ENCODE data around the gene RAB7B. TPM values are rescaled to one million over a fixed set of nuclear protein-coding genes. Genes with fewer than 3 reads are reported as not detected.
"Not testable (repeated sequence)": the region's sequence is repeated elsewhere in the genome, so short reads cannot be mapped to it uniquely, and the experiment has no call there.

RAB7B gene, protein sequence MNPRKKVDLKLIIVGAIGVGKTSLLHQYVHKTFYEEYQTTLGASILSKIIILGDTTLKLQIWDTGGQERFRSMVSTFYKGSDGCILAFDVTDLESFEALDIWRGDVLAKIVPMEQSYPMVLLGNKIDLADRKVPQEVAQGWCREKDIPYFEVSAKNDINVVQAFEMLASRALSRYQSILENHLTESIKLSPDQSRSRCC
- total RNA-seq: not detected in 2 replicates

DNA sequence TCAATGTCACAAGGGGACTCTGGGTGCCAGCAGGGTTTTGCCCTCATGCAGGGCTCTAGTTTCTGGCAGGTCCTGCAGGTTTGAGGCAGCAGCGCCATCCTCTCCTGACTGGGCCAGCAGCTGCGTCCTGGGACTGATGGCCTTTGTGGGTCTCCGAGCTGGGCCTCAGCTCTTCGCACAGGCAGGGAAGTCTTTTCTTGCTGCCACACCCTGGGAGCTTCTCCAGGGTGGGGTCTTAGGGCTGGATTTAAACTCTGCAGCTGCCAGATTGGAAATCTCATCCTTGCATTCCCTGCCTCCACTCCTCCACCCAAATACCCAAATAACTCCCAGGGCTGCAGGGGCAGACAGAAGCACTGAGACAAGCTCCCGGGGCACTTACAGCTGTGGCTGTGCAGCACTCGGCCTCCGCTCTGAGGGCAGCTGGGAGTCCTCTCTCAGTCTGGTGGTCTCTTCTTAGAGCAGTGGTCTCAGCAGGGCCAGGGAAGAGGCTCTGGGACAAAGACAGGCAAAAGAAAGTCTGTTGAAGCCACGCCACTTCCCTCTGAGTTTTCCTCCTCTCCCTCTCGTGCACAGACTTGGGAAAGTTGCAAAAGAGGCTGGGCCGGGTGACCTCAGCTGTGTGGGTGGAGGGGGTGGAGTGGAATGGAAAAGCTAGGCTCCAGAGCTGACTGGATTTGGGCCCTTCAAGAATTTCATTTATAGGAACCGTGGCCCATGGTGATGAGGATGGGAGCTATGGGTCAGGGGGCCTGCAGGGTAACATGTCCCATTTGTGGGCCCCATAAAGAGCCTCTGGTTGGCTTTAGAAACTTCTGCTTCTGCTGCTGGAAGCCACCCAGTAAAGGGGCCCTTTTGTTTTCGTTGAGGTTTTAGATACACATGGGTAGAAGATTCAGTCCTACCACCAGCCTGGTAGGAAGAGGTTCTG lies at the start of gene RAB7B:
RAB7B (minus strand) TSS at position 525 of the 931 bp plus-strand sequence. CDS start 9,260 bp downstream, outside the sequence.
- H3K4me3 ChIP-seq (ENCODE audit: low read depth, low read length): peak within 1 kb of the TSS; percentile 29
- no peak for DNase-seq (ENCODE audit: low read depth)
- TF ChIP-seq, protein P1, sequence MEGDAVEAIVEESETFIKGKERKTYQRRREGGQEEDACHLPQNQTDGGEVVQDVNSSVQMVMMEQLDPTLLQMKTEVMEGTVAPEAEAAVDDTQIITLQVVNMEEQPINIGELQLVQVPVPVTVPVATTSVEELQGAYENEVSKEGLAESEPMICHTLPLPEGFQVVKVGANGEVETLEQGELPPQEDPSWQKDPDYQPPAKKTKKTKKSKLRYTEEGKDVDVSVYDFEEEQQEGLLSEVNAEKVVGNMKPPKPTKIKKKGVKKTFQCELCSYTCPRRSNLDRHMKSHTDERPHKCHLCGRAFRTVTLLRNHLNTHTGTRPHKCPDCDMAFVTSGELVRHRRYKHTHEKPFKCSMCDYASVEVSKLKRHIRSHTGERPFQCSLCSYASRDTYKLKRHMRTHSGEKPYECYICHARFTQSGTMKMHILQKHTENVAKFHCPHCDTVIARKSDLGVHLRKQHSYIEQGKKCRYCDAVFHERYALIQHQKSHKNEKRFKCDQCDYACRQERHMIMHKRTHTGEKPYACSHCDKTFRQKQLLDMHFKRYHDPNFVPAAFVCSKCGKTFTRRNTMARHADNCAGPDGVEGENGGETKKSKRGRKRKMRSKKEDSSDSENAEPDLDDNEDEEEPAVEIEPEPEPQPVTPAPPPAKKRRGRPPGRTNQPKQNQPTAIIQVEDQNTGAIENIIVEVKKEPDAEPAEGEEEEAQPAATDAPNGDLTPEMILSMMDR (conservative IDR thresholded peaks at IDR 0.05; ENCODE audit: low read depth, low read length): no peak

DNA sequence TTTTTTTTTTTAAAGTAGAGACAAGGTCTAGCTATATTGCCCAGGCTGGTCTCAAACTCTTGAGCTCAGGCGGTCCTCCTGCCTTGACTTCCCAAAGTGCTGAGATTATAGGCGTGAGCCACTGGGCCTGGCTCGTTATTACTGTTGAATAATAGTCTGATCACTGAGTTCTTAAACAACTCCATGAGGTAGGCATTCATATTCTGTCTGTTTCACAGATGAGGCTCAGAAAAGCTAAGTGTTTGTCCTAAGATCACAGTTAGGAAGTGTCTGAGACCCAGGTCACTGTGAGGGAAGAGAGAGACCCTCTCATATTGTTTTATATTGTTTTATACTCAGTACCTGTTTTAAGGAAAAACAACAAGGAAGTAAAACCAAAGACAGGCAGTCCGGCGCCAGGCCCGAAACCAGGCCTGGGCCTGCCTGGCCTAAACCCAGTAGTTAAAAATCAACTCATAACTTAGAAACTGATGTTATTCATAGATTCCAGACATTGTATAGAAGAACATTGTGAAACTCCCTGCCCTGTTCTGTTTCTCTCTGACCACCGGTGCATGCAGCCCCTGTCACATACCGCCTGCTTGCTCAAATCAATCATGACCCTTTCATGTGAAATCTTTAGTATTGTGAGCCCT lies 49.2 kb upstream of the RAB7B start:
- H3K4me3 ChIP-seq (ENCODE audit: low read depth, low read length): peak overlapping the region; percentile 74
- DNase-seq (ENCODE audit: low read depth): not testable (repeated sequence)

DNA sequence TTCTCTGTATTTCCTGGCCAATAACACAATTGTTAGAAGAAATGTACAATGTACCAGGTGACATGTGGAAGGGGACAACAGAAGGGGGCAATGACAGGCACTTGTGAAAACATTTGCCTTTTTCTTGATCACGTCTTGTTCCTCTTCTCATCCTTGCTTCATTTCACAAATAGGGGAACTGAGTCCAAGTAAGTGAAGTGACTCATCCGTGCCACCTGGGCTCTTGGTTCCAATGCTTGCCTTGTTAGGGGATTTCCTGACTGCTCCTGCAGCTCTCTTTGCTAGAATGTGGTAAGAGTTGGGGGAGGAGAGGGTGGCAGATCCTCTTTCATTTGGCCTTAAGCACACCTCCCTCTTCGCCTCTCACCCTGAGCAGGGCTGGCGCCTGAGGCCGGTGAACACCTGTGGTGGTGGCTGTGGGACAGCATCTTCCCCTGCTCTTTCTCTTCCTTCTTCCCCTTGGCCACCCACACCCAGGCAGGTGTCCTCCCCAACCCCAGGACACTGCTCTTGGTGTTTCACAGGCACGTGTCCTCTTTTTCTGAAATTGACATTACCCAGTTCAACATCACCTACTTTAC lies 47.5 kb upstream of the RAB7B start:
- TF ChIP-seq, protein P1 (conservative IDR thresholded peaks at IDR 0.05; ENCODE audit: low read depth, low read length): no peak
- peak; percentile 93 for DNase-seq (ENCODE audit: low read depth)
- no peak overlapping the region for H3K4me3 ChIP-seq (ENCODE audit: low read depth, low read length)

DNA sequence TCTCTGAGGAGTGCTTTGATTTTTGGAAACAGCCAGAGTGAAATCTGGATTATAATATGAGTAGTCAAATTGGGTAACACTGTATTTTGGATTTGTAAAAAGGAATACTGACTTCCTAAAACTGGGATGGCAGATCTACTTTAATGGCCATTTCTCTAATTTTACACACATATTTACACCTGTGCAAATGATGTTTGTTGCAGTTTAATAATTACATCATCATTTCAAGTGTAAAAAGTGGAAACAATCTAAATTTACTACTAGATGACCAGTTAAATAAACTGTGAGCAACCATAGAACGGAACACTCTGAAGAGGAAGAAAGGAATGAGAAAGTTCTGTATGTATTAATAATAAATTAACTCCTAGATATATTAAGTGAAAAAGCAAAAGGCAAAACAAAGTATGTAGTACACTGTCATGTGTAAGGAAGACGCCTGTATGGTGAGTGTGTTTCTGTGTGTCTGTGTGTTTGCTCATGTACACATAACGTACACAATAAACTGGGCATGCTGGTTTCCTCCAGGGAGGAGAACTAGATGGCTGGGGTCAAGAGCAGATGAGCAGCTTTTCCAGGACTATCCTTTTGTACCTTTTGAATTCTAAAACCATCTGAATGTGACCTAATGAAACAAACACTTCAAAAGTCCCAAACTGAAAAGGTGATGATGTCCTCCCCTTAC lies 46.9 kb upstream of the RAB7B start:
- TF ChIP-seq, protein P1 (conservative IDR thresholded peaks at IDR 0.05; ENCODE audit: low read depth, low read length): no peak
- H3K4me3 ChIP-seq (ENCODE audit: low read depth, low read length): no peak overlapping the region
- DNase-seq (ENCODE audit: low read depth): no peak

DNA sequence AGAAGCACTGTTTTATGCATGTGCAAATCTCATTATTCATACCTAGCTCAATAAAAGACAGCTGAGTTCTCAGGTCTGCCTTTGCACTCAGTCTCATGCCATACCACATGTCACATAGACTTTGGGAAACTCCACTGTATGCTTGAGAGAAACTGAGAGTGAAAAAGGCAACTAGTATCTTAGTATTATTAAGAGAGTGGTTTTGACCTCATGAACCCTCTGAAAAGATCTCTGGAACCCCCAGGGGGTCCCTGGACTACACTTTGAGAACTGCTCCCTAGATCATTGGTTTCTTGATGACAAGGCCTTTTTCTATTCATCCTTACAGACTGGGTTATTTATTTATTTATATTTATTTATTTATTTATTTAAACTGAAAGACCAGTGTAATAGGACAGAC lies 46.1 kb upstream of the RAB7B start:
- H3K4me3 ChIP-seq (ENCODE audit: low read depth, low read length): no peak overlapping the region
- TF ChIP-seq, protein P1 (conservative IDR thresholded peaks at IDR 0.05; ENCODE audit: low read depth, low read length): no peak
- DNase-seq (ENCODE audit: low read depth): no peak

DNA sequence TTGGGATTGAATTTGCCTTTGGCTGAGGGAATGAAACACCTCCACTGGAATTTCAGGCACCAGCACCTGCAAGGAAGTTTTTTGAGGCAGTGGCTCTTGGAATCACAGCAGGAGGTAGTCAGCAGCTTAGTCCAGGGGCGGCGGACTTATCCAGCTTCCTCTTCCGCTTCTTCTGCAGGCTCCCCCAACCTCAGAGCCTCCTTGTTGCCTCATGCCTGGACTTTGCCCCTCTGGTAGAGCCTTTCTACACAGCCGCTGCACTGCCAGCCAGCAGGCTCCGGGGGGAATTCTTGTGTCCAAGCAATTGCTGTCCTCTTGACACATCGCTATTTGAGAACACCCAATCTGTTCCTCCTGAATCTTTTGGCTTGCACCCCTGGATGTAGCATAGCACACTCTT lies 45.4 kb upstream of the RAB7B start:
- DNase-seq (ENCODE audit: low read depth): peak; percentile 74
- TF ChIP-seq, protein P1 (conservative IDR thresholded peaks at IDR 0.05; ENCODE audit: low read depth, low read length): no peak
- H3K4me3 ChIP-seq (ENCODE audit: low read depth, low read length): peak overlapping the region; percentile 19

Measured in epithelial cell of proximal tubule (primary cell).